Left lung (tissue), 10 donors: ENCODE data around the gene PHLDB2. TPM values are rescaled to one million over a fixed set of nuclear protein-coding genes. Genes with fewer than 3 reads are reported as not detected.
A peak's percentile ranks its signal among the peaks of the same experiment; 100 is the strongest.

Source experiments
- ATAC-seq: fragments of 200-7000 bp; cut with Tn5 transposase; one replicate; pipeline ENCODE4 v1.9.1; 2020; ENCODE audit warnings: moderate library complexity
- DNase-seq, 4 donors: peaks; one replicate each; pipeline ENCODE4 v3.0.0-alpha.2; 2013 to 2020
- H3K27ac ChIP-seq, 2 donors: fragments of 200-600 bp; sonication (generic) in 1 of 2; one replicate each; pipeline versions ENCODE4 v1.5.0 to v1.8.0; 2020 to 2021
- H3K27me3 ChIP-seq, 2 donors: fragments of 200-600 bp; sonication (generic) in 1 of 2; one replicate each; pipeline versions ENCODE4 v1.5.0 to v1.8.0; 2020 to 2021
- H3K36me3 ChIP-seq, 2 donors: fragments of 200-600 bp; sonication (generic) in 1 of 2; one replicate each; pipeline versions ENCODE4 v1.5.0 to v1.8.0; 2020 to 2021
- H3K4me1 ChIP-seq, 2 donors: fragments of 200-600 bp; one replicate each; pipeline ENCODE4 v1.8.0; 2021
- H3K4me3 ChIP-seq, 2 donors: fragments of 200-600 bp; sonication (generic) in 1 of 2; one replicate each; pipeline versions ENCODE4 v1.5.0 to v1.8.0; 2020 to 2021; ENCODE audit warnings: mild to moderate bottlenecking in 1 of 2
- H3K9me3 ChIP-seq, 2 donors: fragments of 200-600 bp; sonication (generic) in 1 of 2; one replicate each; pipeline versions ENCODE4 v1.5.0 to v1.8.0; 2020 to 2021
- CTCF ChIP-seq, 2 donors: fragments of 200-600 bp; sonication (generic) in 1 of 2; IDR thresholded peaks; one replicate each; pipeline versions ENCODE4 v1.5.0 to v1.8.0; 2021; ENCODE audit warnings: antibody characterized with exemption in 2 of 2
- intact Hi-C, 2 donors: fragments of 100-400 bp; cut with DNase I; formaldehyde crosslinking; loops; one replicate each; pipeline versions ENCODE4 v1.11.2 to v1.14.2; 2022
- polyA plus RNA-seq, 6 donors: library from polyadenylated mRNA; unstranded; fragments of 120-200 nt; gene quantifications; one replicate each; pipeline ENCODE4 v1.2.1, GENCODE V29; 2013; ENCODE audit not compliant: insufficient read length in 6 of 6
- total RNA-seq, 2 donors: library from RNA; stranded (reverse); fragmentation: NEBNext Ultra II Directional; extraction: Animal tissue kit (Norgen Biotek cat#: 25700); gene quantifications; one replicate each; pipeline ENCODE4 v1.2.1, GENCODE V29; 2021
- donor health status: DM: no; HTN: yes; CAD: no.
- donor health status: DM: no; HTN: no; CAD: no.

The PHLDB2 gene
- total and polyA plus RNA-seq, 8 donors = 38.0 to 71.0 (median 51.7) TPM

GRCh38 chr3:111923095-111923771, 64.2 kb downstream of the PHLDB2 start:
- no peak for DNase-seq
- Histone ChIP-seq H3K9me3 (no peaks in the 10 kb centered on the region), H3K4me3 (no peak overlapping the region), H3K27ac (peak overlapping the region in 1 of 2 donors; percentile 6), H3K36me3 (peaks cover 0 to 14% of the 10 kb centered on the region in 2 donors), H3K4me1 (no peaks in the 10 kb centered on the region), H3K27me3 (no peaks in the 10 kb centered on the region)
- ATAC-seq = no peak
- no peak for TF ChIP-seq CTCF (IDR thresholded peaks at IDR 0.05)
- intact Hi-C loops = no loop called here

- Histone ChIP-seq H3K36me3 (peaks cover 0 to 14% of the 10 kb centered on the region in 2 donors), H3K27me3 (no peaks in the 10 kb centered on the region), H3K27ac (peak overlapping the region in 1 of 2 donors; percentile 50), H3K9me3 (no peaks in the 10 kb centered on the region), H3K4me3 (no peak overlapping the region), H3K4me1 (no peaks in the 10 kb centered on the region)
- TF ChIP-seq CTCF (IDR thresholded peaks at IDR 0.05) = no peak
- ATAC-seq = no peak
- intact Hi-C loops = no loop called here
- DNase-seq = no peak
Observed at GRCh38 chr3:111923806-111924205, 64.7 kb downstream of the PHLDB2 start.

- DNase-seq = peak in 1 of 4 donors; percentile 30
- Histone ChIP-seq H3K4me1 (no peaks in the 10 kb centered on the region), H3K27ac (peak overlapping the region in 1 of 2 donors; percentile 50), H3K36me3 (peaks cover 0 to 11% of the 10 kb centered on the region in 2 donors), H3K27me3 (no peaks in the 10 kb centered on the region), H3K4me3 (no peak overlapping the region), H3K9me3 (no peaks in the 10 kb centered on the region)
- peak; percentile 49 for ATAC-seq
- TF ChIP-seq CTCF (IDR thresholded peaks at IDR 0.05) = no peak
- intact Hi-C loops = no loop called here
Observed at GRCh38 chr3:111924283-111924682, 65.2 kb downstream of the PHLDB2 start.

- H3K27me3 ChIP-seq = no peaks in the 10 kb centered on the region
- intact Hi-C loops = no loop called here
- no peaks in the 10 kb centered on the region for H3K36me3 ChIP-seq
- TF ChIP-seq CTCF (IDR thresholded peaks at IDR 0.05) = no peak
- ATAC-seq = peak; percentile 85
- H3K4me1 ChIP-seq = no peaks in the 10 kb centered on the region
- H3K9me3 ChIP-seq = no peaks in the 10 kb centered on the region
- no peak overlapping the region for H3K4me3 ChIP-seq
- H3K27ac ChIP-seq = no peak overlapping the region
- DNase-seq = no peak
Observed at GRCh38 chr3:111926266-111926676, 67.2 kb downstream of the PHLDB2 start.

GRCh38 chr3:111928613-111929012, 69.5 kb downstream of the PHLDB2 start:
- ATAC-seq = no peak
- H3K36me3 ChIP-seq = no peaks in the 10 kb centered on the region
- no peak overlapping the region for H3K4me3 ChIP-seq
- no peaks in the 10 kb centered on the region for H3K27me3 ChIP-seq
- no peaks in the 10 kb centered on the region for H3K9me3 ChIP-seq
- intact Hi-C loops = no loop called here
- H3K4me1 ChIP-seq = no peaks in the 10 kb centered on the region
- DNase-seq = no peak
- no peak for TF ChIP-seq CTCF (IDR thresholded peaks at IDR 0.05)
- no peak overlapping the region for H3K27ac ChIP-seq
